HG03280 (cell line): Measurements from ENCODE around the gene BRICD5.
"Not testable (repeated sequence)": the region's sequence is repeated elsewhere in the genome, so short reads cannot be mapped to it uniquely, and the experiment has no call there.

Experiments used
- ATAC-seq: cut with Tn5 transposase; IDR thresholded peaks from one replicate; pipeline ENCODE4 v1.9.1; 2021; ENCODE audit warnings: mild to moderate bottlenecking, moderate library complexity; ENCODE audit not compliant: unreplicated experiment

The BRICD5 gene

GRCh38 chr16:2210386-2211365 lies at the start of gene BRICD5:
BRICD5 (minus strand) TSS chr16:2210863; CDS start chr16:2210833, 30 bp downstream.
- ATAC-seq, result no peak

GRCh38 chr16:2260250-2260649 lies 49.6 kb upstream of the BRICD5 start:
- ATAC-seq, result no peak

- not testable (repeated sequence) for ATAC-seq
Measured at GRCh38 chr16:2258530-2258929, 47.9 kb upstream of the BRICD5 start.

GRCh38 chr16:2257726-2258125 lies 47.1 kb upstream of the BRICD5 start:
- ATAC-seq, result no peak

- no peak for ATAC-seq
Measured at GRCh38 chr16:2256531-2257140, 46.0 kb upstream of the BRICD5 start.

GRCh38 chr16:2253293-2253692 lies 42.6 kb upstream of the BRICD5 start:
- no peak for ATAC-seq

- ATAC-seq, result no peak
Measured at GRCh38 chr16:2252806-2253148, 42.1 kb upstream of the BRICD5 start.

GRCh38 chr16:2251296-2252111 lies 40.8 kb upstream of the BRICD5 start, which contains the start of gene ECI1:
ECI1 (minus strand) TSS chr16:2251587; CDS start chr16:2251566, 21 bp downstream.
- peak; percentile 90 for ATAC-seq

- ATAC-seq, result no peak
Measured at GRCh38 chr16:2250652-2251295, 40.1 kb upstream of the BRICD5 start.

GRCh38 chr16:2246301-2246885 lies 35.7 kb upstream of the BRICD5 start:
- no peak for ATAC-seq

- ATAC-seq, result no peak
Measured at GRCh38 chr16:2244926-2245795, 34.5 kb upstream of the BRICD5 start.

- ATAC-seq, result no peak
Measured at GRCh38 chr16:2244301-2244700, 33.6 kb upstream of the BRICD5 start.

GRCh38 chr16:2243781-2244180 lies 33.1 kb upstream of the BRICD5 start:
- ATAC-seq, result no peak

GRCh38 chr16:2243031-2243528 lies 32.4 kb upstream of the BRICD5 start:
- no peak for ATAC-seq

GRCh38 chr16:2242598-2242997 lies 31.9 kb upstream of the BRICD5 start:
- ATAC-seq, result no peak

- not testable (repeated sequence) for ATAC-seq
Measured at GRCh38 chr16:2240331-2240730, 29.7 kb upstream of the BRICD5 start.

- no peak for ATAC-seq
Measured at GRCh38 chr16:2238838-2239675, 28.4 kb upstream of the BRICD5 start.

GRCh38 chr16:2238150-2238837 lies 27.6 kb upstream of the BRICD5 start:
- ATAC-seq, result no peak
